G401 (cell line): Measurements from ENCODE around the gene UBL7. TPM values are rescaled to one million over a fixed set of nuclear protein-coding genes. Genes with fewer than 3 reads are reported as not detected.
"Not testable (repeated sequence)": the region's sequence is repeated elsewhere in the genome, so short reads cannot be mapped to it uniquely, and the experiment has no call there.

Experiments used
- DNase-seq: peaks from one replicate; pipeline ENCODE4 v3.0.0-alpha.2; 2015; ENCODE audit warnings: low spot score
- in situ Hi-C: cut with HindIII; loops from 2 replicates; pipeline ENCODE4 v1.10.0; 2016; ENCODE audit warnings: low sequenced_read_pairs, mixed read lengths
- total RNA-seq: library from RNA; depleted of rRNA; stranded (reverse); fragments of >200 nt; shearing (Covaris generic); gene quantifications from 2 replicates; pipeline ENCODE4 v1.2.3, GENCODE V29; 2014

Gene UBL7
- total RNA-seq, 1 experiment from 2014 or later, result 117 TPM

GRCh38 chr15:74468341-74469032 is 7.5 kb upstream of the UBL7 start:
- DNase-seq, result no peak
- in situ Hi-C loops, result no loop called here

GRCh38 chr15:74466570-74466969 is 5.6 kb upstream of the UBL7 start:
- no peak for DNase-seq
- in situ Hi-C loops, result no loop called here

DNA sequence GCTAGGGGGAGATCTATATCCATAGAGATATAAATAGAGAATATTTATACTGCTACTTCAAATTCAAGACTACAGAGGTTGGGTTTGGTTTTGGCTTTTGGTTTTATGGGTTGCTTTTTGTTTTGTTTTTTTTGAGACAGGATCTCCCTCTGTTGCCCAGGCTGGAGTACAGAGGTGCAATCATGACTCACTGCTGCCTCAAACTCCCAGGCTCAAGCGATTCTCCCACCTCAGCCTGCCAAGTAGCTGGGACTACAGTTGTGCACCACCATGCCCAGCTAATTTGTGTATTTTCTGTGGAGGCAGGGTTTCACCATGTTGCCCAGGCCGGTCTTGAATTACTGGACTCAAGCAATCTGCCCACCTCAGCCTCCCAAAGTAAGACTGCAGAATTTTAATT is 3.9 kb upstream of the UBL7 start:
- in situ Hi-C loops, result no loop called here
- no peak for DNase-seq

- in situ Hi-C loops, result no loop called here
- no peak for DNase-seq
These were observed 3.3 kb upstream of the UBL7 start for GRCh38 chr15:74464216-74464615.

- no peak for DNase-seq
- in situ Hi-C loops, result no loop called here
These were observed 2.7 kb upstream of the UBL7 start for GRCh38 chr15:74463634-74464033.

DNA sequence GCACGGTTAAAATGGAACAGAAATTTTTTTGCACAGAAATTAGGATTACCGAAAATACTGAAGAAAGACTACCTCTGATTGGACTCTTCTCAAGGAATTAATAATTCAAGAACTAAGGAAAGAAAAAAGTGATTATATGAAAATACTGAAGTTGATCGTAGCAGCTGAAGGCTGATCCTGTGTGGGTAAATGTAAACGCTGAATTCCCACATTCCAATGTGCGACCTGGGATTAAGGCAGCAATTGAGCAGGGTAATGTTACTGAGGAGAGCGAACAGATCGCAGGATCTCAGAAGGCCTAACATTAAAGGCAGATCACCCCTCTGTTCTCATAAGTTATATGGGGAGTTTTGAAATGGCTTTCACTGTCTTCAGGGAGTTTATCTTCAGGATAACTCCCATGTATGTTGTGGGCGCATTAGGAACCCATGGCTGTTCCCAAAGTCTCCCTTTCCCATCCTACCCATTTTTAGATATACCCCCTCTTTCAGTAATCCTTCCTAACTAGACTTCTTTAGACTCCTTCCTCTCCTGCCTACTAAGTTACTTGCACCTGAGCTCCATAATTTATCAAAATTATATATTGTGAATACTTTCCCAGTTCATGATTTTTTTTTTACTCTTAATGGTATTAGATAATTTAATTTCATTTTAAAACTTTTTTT is 1.0 kb upstream of the UBL7 start:
- in situ Hi-C loops, result no loop called here

GRCh38 chr15:74460298-74460697 is 662 bp downstream of the UBL7 start:
- in situ Hi-C loops, result no loop called here
- DNase-seq, result no peak

More for the DNA sequence above, 1.0 kb upstream of the UBL7 start:
- DNase-seq, result peak; percentile 14

DNA sequence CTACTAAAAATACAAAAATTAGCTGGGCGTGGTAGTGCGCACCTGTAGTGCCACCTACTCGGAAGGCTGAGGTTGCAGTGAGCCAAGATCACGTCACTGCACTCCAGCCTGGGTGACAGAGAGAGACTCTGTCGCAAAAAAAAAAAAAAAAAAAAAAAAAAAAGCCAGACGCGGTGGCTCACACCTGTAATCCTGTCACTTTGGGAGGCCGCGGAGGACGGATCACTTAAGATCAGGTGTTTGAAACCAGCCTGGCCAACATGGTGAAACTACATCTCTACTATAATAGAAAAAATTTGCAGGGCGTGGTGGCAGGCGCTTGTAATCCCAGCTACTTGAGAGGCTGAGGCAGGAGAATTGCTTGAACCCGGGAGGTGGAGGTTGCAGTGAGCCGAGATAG is 1.2 kb downstream of the UBL7 start:
- DNase-seq, in situ Hi-C loops: not testable (repeated sequence)

DNA sequence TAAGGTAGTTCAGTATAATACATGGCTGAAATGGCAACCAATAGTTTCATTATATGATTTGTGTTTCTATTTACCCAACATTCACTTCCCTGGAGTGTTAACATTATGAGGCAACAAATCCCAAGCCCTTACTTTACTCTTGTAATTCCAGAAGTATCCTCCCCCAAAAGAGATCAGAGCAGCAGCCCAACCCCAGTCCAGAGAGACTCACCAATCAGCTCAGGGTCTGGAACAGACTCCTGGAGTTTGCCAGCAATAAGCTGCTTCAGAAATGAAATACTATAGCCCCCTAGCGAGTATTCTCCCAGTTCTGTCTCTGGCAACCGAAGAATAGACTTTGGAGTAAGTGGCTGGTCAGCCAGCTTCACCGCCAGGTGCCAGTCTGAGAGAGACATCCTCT is 2.5 kb downstream of the UBL7 start:
- no peak for DNase-seq
- in situ Hi-C loops, result no loop called here

GRCh38 chr15:74457036-74457435 is 3.9 kb downstream of the UBL7 start:
- DNase-seq, in situ Hi-C loops: not testable (repeated sequence)

DNA sequence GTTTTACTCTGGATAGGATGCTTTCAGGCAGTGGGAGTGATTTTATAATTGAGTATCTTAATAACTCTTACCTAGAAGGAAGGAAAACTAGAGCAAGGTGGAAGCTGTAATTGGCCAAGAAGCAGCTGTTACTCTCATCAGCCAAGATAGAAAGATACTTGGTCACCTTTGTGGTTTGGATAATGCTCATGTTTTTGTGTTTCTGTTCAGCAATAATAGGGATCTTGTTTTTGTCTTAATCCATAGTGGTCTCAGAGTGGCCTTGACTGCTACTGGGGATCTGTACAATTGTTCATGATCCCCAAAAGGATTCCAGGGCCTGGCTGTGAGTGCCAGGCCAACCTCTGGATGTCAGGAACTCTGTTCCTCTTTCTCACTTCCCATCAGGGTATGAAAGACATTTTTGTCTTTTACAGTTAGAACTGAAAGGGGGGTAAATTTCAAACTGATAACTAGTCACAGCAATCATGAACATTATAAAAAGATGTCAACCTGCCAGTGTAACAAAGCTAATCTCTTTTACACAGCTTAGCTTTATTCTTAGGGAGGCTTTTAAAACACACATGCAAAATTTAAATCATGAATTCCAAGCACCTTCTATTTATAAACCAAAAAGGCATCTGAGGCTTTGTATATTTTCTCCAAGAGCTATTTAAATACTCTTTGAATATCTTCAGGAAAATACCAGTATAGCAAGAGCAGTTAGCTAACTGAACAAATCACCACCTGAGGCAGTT is 6.0 kb downstream of the UBL7 start:
- in situ Hi-C loops, result no loop called here
- no peak for DNase-seq

GRCh38 chr15:74453925-74454763 is 6.8 kb downstream of the UBL7 start:
- in situ Hi-C loops, result no loop called here
- DNase-seq, result peak; percentile 65

GRCh38 chr15:74451861-74452835 is 8.8 kb downstream of the UBL7 start:
- in situ Hi-C loops, result no loop called here
- DNase-seq, result peak; percentile 69

- in situ Hi-C loops, result no loop called here
- peak; percentile 23 for DNase-seq
These were observed 9.6 kb downstream of the UBL7 start for GRCh38 chr15:74451322-74451721.

- in situ Hi-C loops, result no loop called here
- DNase-seq, result peak; percentile 96
These were observed 11.2 kb downstream of the UBL7 start for GRCh38 chr15:74449643-74450205.

DNA sequence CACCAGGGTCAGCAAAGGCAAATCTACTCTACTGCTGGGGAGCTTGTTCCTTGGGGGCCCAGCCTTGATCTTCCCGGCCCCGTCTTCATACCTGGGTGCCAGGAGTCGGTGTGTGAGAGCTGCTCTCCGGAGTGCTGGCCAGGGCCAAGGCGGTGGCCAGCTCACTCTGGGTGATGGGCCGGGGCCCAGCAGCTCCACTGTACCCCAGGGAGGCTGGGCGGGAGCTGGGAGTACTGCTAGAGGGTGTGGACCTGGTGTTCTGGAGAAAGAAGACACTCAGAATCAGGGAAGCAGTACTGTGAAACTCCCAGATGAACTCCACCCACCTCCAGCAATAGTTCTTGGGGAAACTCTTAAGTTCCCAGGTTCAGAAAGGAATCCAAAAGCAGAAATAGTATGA is 11.9 kb downstream of the UBL7 start:
- in situ Hi-C loops, result no loop called here
- DNase-seq, result no peak

DNA sequence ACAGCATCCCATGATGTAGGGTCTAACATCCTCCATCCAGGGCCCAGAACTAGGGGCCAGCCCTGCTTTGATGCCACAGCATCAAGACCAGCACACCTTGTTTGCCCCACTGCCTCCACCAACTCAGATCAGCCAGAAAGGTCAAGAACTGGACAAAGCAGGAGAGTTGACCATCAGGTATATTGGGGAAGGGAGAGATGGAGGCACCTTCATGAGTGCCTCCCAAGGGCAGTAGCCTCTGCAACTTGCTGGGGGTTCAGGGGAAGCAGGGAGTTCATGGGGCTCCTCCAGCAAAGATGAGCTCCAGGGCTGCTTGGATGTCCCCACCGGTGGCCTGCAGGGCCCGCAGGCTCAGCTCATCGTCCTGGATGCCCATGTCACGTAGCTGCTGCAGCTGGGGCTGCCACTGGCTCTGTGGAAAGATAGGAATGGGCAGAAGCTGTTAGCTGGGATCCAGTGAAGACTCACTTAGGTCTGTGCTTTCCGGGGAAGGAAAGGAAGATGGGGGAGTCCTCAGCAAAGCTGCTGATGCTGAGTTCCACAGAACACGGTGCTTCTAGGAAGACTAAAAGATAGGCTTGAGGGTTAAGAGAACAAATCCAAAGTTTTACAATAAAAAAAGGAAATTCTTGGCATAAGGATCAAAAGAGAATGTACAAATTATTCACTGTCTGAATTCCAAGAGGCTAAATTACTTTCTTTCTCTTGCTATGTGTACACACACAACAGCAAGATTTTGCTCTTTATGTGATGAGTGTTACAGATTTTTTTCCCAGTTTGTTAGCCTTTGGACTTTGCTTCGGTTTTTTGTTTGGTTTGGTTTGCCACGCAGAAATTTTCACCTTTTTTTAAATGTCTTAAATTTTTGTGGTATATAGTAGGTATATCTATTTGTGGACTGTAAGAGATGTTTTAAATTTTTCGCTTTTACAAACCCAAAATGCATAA is 14.9 kb downstream of the UBL7 start:
- in situ Hi-C loops, result no loop called here
- DNase-seq, result no peak
